DND-41 (cell line): ENCODE data around the gene SORBS1.

Source experiments
- ATAC-seq: fragments of 200-7000 bp; cut with Tn5 transposase; 3 replicates; pipeline ENCODE4 v1.9.1; 2021; ENCODE audit warnings: low read depth; ENCODE audit not compliant: insufficient read depth
- DNase-seq: peaks from one replicate; pipeline ENCODE4 v3.0.0-alpha.2; 2020
- H2AFZ ChIP-seq: 2 replicates; pipeline ENCODE4 v1.6.0; 2012; ENCODE audit warnings: low read depth, low read length
- H3K27ac ChIP-seq: 2 replicates; pipeline ENCODE4 v1.5.1; 2012; ENCODE audit warnings: low read length, inconsistent platforms
- H3K27me3 ChIP-seq: fragments of 200-600 bp; sonication (generic); 2 replicates; pipeline ENCODE4 v1.6.0; 2012; ENCODE audit warnings: low read length, mild to moderate bottlenecking, inconsistent platforms; ENCODE audit not compliant: insufficient read depth, poor library complexity
- H3K36me3 ChIP-seq: 2 replicates; pipeline ENCODE4 v1.5.1; 2012; ENCODE audit warnings: low read length, inconsistent platforms; ENCODE audit not compliant: insufficient read depth
- H3K4me1 ChIP-seq: 2 replicates; pipeline ENCODE4 v1.5.1; 2012; ENCODE audit warnings: mild to moderate bottlenecking, low read length; ENCODE audit not compliant: insufficient read depth
- H3K4me2 ChIP-seq: 2 replicates; pipeline ENCODE4 v1.6.0; 2012; ENCODE audit warnings: mild to moderate bottlenecking, moderate library complexity, low read length, inconsistent platforms; ENCODE audit not compliant: insufficient read depth
- H3K4me3 ChIP-seq, 2 experiments: fragments of 200-600 bp in 1 of 2; shearing (Covaris generic) in 1 of 2; 2 replicates each; pipeline ENCODE4 v1.5.1; 2012 to 2016; ENCODE audit warnings: inconsistent platforms in 2 of 2, low read length in 2 of 2, mild to moderate bottlenecking in 2 of 2, low read depth in 1 of 2, moderate library complexity in 1 of 2
- H3K79me2 ChIP-seq: 2 replicates; pipeline ENCODE4 v1.6.0; 2012; ENCODE audit warnings: low read length, inconsistent platforms; ENCODE audit not compliant: insufficient read depth
- H3K9ac ChIP-seq: 2 replicates; pipeline ENCODE4 v1.6.0; 2012; ENCODE audit warnings: low read depth, mild to moderate bottlenecking, inconsistent platforms, low read length, moderate library complexity
- H3K9me3 ChIP-seq: 2 replicates; pipeline ENCODE4 v1.5.1; 2012; ENCODE audit warnings: low read length, moderate library complexity, mild to moderate bottlenecking, inconsistent platforms; ENCODE audit not compliant: insufficient read depth, severe bottlenecking
- H4K20me1 ChIP-seq: 2 replicates; pipeline ENCODE4 v1.6.0; 2012; ENCODE audit warnings: low read length; ENCODE audit not compliant: insufficient read depth
- EZH2 ChIP-seq: IDR thresholded peaks from 3 replicates; pipeline ENCODE4 v1.6.1; 2012; ENCODE audit warnings: borderline replicate concordance, low read depth, mild to moderate bottlenecking, moderate library complexity, low read length, inconsistent platforms; ENCODE audit not compliant: severe bottlenecking
- TF ChIP-seq, protein P1 (sequence below): IDR thresholded peaks from 2 replicates; pipeline ENCODE4 v1.5.1; 2012; ENCODE audit warnings: borderline replicate concordance, low read length, moderate library complexity, mild to moderate bottlenecking; ENCODE audit not compliant: poor library complexity, severe bottlenecking; ENCODE audit errors: extremely low read depth

SORBS1 gene

DNA sequence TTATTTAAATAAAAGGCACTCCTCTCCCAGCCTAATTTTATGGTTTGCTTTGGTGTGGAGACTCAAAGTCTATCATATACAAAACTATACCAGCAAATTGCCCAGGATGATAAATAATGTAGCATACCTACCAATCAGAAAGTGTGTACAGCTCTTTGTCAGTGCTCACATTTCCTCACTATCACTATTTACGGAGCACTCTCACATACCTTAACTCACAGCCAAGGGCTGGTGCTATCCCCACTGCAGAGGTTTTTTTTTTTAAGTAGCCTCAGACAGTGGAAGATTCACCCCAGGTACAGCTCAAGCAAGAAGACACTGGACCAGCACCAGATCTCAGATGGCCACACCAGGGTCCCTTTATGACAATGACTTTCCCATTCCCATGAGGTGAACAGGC lies 272.9 kb downstream of the SORBS1 start:
- H3K36me3 ChIP-seq, result no peaks in the 10 kb centered on the region
- no peak overlapping the region for H2AFZ ChIP-seq
- no peak for TF ChIP-seq EZH2
- TF ChIP-seq, protein P1, sequence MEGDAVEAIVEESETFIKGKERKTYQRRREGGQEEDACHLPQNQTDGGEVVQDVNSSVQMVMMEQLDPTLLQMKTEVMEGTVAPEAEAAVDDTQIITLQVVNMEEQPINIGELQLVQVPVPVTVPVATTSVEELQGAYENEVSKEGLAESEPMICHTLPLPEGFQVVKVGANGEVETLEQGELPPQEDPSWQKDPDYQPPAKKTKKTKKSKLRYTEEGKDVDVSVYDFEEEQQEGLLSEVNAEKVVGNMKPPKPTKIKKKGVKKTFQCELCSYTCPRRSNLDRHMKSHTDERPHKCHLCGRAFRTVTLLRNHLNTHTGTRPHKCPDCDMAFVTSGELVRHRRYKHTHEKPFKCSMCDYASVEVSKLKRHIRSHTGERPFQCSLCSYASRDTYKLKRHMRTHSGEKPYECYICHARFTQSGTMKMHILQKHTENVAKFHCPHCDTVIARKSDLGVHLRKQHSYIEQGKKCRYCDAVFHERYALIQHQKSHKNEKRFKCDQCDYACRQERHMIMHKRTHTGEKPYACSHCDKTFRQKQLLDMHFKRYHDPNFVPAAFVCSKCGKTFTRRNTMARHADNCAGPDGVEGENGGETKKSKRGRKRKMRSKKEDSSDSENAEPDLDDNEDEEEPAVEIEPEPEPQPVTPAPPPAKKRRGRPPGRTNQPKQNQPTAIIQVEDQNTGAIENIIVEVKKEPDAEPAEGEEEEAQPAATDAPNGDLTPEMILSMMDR, result no peak
- peaks cover 14% of the 10 kb centered on the region for H3K27me3 ChIP-seq
- no peak overlapping the region for H3K27ac ChIP-seq
- H3K4me3 ChIP-seq, result no peak overlapping the region
- H3K4me2 ChIP-seq, result no peak overlapping the region
- no peaks in the 10 kb centered on the region for H3K4me1 ChIP-seq
- H3K79me2 ChIP-seq, result no peaks in the 10 kb centered on the region
- no peaks in the 10 kb centered on the region for H4K20me1 ChIP-seq
- ATAC-seq (no peak), DNase-seq (no peak)
- no peak overlapping the region for H3K9ac ChIP-seq
- H3K9me3 ChIP-seq, result no peaks in the 10 kb centered on the region

- Histone ChIP-seq H3K79me2 (no peaks in the 10 kb centered on the region), H2AFZ (no peak overlapping the region), H3K4me3 (no peak overlapping the region), H4K20me1 (no peaks in the 10 kb centered on the region), H3K27ac (no peak overlapping the region), H3K4me1 (no peaks in the 10 kb centered on the region), H3K9me3 (no peaks in the 10 kb centered on the region), H3K4me2 (no peak overlapping the region), H3K27me3 (peaks cover 14% of the 10 kb centered on the region), H3K9ac (no peak overlapping the region), H3K36me3 (no peaks in the 10 kb centered on the region)
- DNase-seq (no peak), ATAC-seq (no peak)
- TF ChIP-seq EZH2, result no peak
- TF ChIP-seq, protein P1, result no peak
Measured at GRCh38 chr10:95287281-95287680, 273.9 kb downstream of the SORBS1 start.

- ATAC-seq, result no peak
- Histone ChIP-seq H3K27me3 (peaks cover 14% of the 10 kb centered on the region), H4K20me1 (no peaks in the 10 kb centered on the region)
Measured at GRCh38 chr10:95286707-95287106, 274.5 kb downstream of the SORBS1 start.

More at GRCh38 chr10:95286707-95287106, 274.5 kb downstream of the SORBS1 start:
- Histone ChIP-seq H3K36me3 (no peaks in the 10 kb centered on the region), H3K4me1 (no peaks in the 10 kb centered on the region), H2AFZ (no peak overlapping the region), H3K9me3 (no peaks in the 10 kb centered on the region), H3K4me3 (no peak overlapping the region), H3K9ac (no peak overlapping the region), H3K4me2 (no peak overlapping the region), H3K27ac (no peak overlapping the region), H3K79me2 (no peaks in the 10 kb centered on the region)
- no peak for DNase-seq
- no peak for TF ChIP-seq EZH2
- TF ChIP-seq, protein P1, result no peak
